HepG2 (cell line): Measurements from ENCODE around the gene GDPD5. TPM values are rescaled to one million over a fixed set of nuclear protein-coding genes. Genes with fewer than 3 reads are reported as not detected.
A peak's percentile ranks its signal among the peaks of the same experiment; 100 is the strongest.

Experiments used
- ATAC-seq: fragments of 200-7000 bp; cut with Tn5 transposase; 3 replicates; pipeline ENCODE4 v1.9.1; 2020; ENCODE audit warnings: mild to moderate bottlenecking, moderate library complexity
- BruUV-seq: library from RNA; stranded (reverse); fragments of 400-500 nt; replicated peaks from 2 replicates; lab custom pipeline; 2021; lab: Mats Ljungman, UMichigan
- CTCF ChIA-PET: fragments of 300-600 bp; formaldehyde crosslinking; extraction: SDS; loops from one replicate; lab custom pipeline; 2021; ENCODE audit warnings: low total read pairs, inconsistent platforms, low intra/inter-chr PET ratio; lab: Yijun Ruan, JAX
- POLR2A ChIA-PET: fragments of 350-600 bp; sonication (Branson Sonifier 250); formaldehyde crosslinking; loops from one replicate; lab custom pipeline; 2020; ENCODE audit warnings: antibody characterized with exemption, inconsistent platforms; lab: Yijun Ruan, JAX
- DNase-seq: peaks from one replicate; pipeline ENCODE4 v3.0.0-alpha.2; 2015; ENCODE audit warnings: low spot score
- FAIRE-seq: peaks from 3 replicates; lab custom pipeline; 2011; peaks lifted over from hg19 to GRCh38; lab: Jason Lieb, UNC
- H2AFZ ChIP-seq: one replicate; pipeline ENCODE4 v1.6.1; 2011; ENCODE audit warnings: low read length, inconsistent platforms
- H3K27ac ChIP-seq: fragments of 300-600 bp; 3 replicates; pipeline ENCODE4 v1.8.0; 2011; ENCODE audit warnings: mixed run types, mild to moderate bottlenecking, mixed read lengths, low read length, inconsistent platforms; ENCODE audit not compliant: insufficient read depth; ENCODE audit errors: extremely low read length
- H3K27me3 ChIP-seq, 2 experiments: fragments of 200-600 bp in 1 of 2; 2 replicates in 1 of 2; 3 replicates in 1 of 2; pipeline versions ENCODE4 v1.6.0 to v1.8.0; 2011; ENCODE audit warnings: low read length in 2 of 2, mild to moderate bottlenecking in 2 of 2, moderate library complexity in 2 of 2, inconsistent platforms in 1 of 2; ENCODE audit not compliant: insufficient read depth in 2 of 2, control insufficient read depth in 1 of 2
- H3K36me3 ChIP-seq, 2 experiments: fragments of 200-600 bp in 1 of 2; replicated peaks in 1 of 2; 2 replicates in 1 of 2; 3 replicates in 1 of 2; pipeline versions ENCODE4 v1.5.1 to v1.8.0; 2011; ENCODE audit warnings: low read length in 2 of 2, inconsistent platforms in 1 of 2; ENCODE audit not compliant: insufficient read depth in 2 of 2, control insufficient read depth in 1 of 2
- H3K4me1 ChIP-seq: 2 replicates; pipeline ENCODE4 v1.5.1; 2012; ENCODE audit warnings: low read length, inconsistent platforms; ENCODE audit not compliant: insufficient read depth
- H3K4me2 ChIP-seq: 2 replicates; pipeline ENCODE4 v1.6.0; 2011; ENCODE audit warnings: low read depth, low read length, inconsistent platforms
- H3K4me3 ChIP-seq, 3 experiments: fragments of 200-600 bp in 1 of 3; sonication (generic), shearing (Covaris generic) in 1 of 3; replicated peaks in 1 of 3; 2 replicates each; pipeline ENCODE4 v1.5.1; 2011 to 2016; ENCODE audit warnings: low read length in 3 of 3, inconsistent platforms in 2 of 3, low read depth in 2 of 3, mild to moderate bottlenecking in 2 of 3, control low read depth in 1 of 3, mixed read lengths in 1 of 3; ENCODE audit not compliant: insufficient read depth in 1 of 3
- H3K79me2 ChIP-seq: one replicate; pipeline ENCODE4 v1.6.1; 2011; ENCODE audit warnings: low read length, inconsistent platforms; ENCODE audit not compliant: insufficient read depth
- H3K9ac ChIP-seq: 2 replicates; pipeline ENCODE4 v1.6.0; 2011; ENCODE audit warnings: mild to moderate bottlenecking, low read depth, low read length, inconsistent platforms; ENCODE audit not compliant: insufficient read depth
- H3K9me3 ChIP-seq: 2 replicates; pipeline ENCODE4 v1.5.1; 2012; ENCODE audit warnings: mild to moderate bottlenecking, low read length
- H4K20me1 ChIP-seq: 2 replicates; pipeline ENCODE4 v1.6.0; 2011; ENCODE audit warnings: inconsistent platforms, mild to moderate bottlenecking, low read length, moderate library complexity; ENCODE audit not compliant: insufficient read depth
- NR0B2 ChIP-seq: sonication (generic); formaldehyde crosslinking; IDR thresholded peaks from 2 replicates; pipeline ENCODE4 v1.4.0; 2020; ENCODE audit warnings: mild to moderate bottlenecking, missing genetic modification reagents
- RARA ChIP-seq: IDR thresholded peaks from 2 replicates; pipeline ENCODE4 v1.6.1; 2016; ENCODE audit warnings: missing genetic modification reagents, missing compliant biosample characterization
- SUZ12 ChIP-seq: fragments of 150-350 bp; IDR thresholded peaks from 2 replicates; pipeline ENCODE4 v1.6.1; 2014; ENCODE audit warnings: low read depth, low read length
- TOPORS ChIP-seq: sonication (generic); formaldehyde crosslinking; IDR thresholded peaks from 2 replicates; pipeline ENCODE4 v1.8.0; 2023; ENCODE audit warnings: mild to moderate bottlenecking, missing genetic modification reagents
- ZKSCAN1 ChIP-seq: fragments of 150-350 bp; IDR thresholded peaks from 2 replicates; pipeline ENCODE4 v1.6.1; 2014; ENCODE audit warnings: low read length
- ZMAT3 ChIP-seq: sonication (generic); formaldehyde crosslinking; conservative IDR thresholded peaks from 2 replicates; pipeline ENCODE4 v1.7.0; 2021; ENCODE audit warnings: missing genetic modification reagents
- ZNF274 ChIP-seq: sonication (generic); formaldehyde crosslinking; IDR thresholded peaks from 2 replicates; pipeline ENCODE4 v1.5.1; 2020; ENCODE audit warnings: mild to moderate bottlenecking, missing genetic modification reagents
- ZNF883 ChIP-seq: sonication (generic); formaldehyde crosslinking; IDR thresholded peaks from 2 replicates; pipeline ENCODE4 v1.5.1; 2020; ENCODE audit warnings: mild to moderate bottlenecking, missing genetic modification reagents; ENCODE audit errors: not compliant biosample characterization
- ZSCAN25 ChIP-seq: sonication (generic); formaldehyde crosslinking; IDR thresholded peaks from 2 replicates; pipeline ENCODE4 v1.8.0; 2022; ENCODE audit warnings: mild to moderate bottlenecking, missing genetic modification reagents
- WGBS: methylation state at CpG from one replicate; pipeline ENCODE4 v1.1.6; 2017; ENCODE audit warnings: low lambda C conversion rate; 5-methylcytosine and 5-hydroxymethylcytosine counted together
- in situ Hi-C: cut with HindIII; loops from 2 replicates; pipeline ENCODE4 v1.10.0; 2017; ENCODE audit warnings: low pct_unique_long_range_greater_than_20kb; ENCODE audit not compliant: extremely low pct_ligation_motif_present
- intact Hi-C: fragments of 100-400 bp; cut with micrococcal nuclease; formaldehyde crosslinking; loops from one replicate; pipeline ENCODE4 v1.10.0; 2022; ENCODE audit not compliant: unreplicated experiment
- polyA plus RNA-seq, 8 experiments: library from polyadenylated mRNA; depleted of rRNA in 3 of 8; stranded (reverse) in 7 of 8; unstranded in 1 of 8; fragments of >200 nt; fragmentation: Illumina TruSeq in 4 of 8; extraction: Trizol in 4 of 8; gene quantifications; 2 replicates each; pipeline versions ENCODE4 v1.2.1 to v1.2.3, GENCODE V29; 2011 to 2016; ENCODE audit warnings: low read depth in 4 of 8, missing spikeins in 1 of 8, mixed read lengths in 1 of 8; ENCODE audit not compliant: insufficient read depth in 1 of 8
- total RNA-seq, 5 experiments: library from RNA; depleted of rRNA; stranded (reverse); fragments of >200 nt; fragmentation: Illumina TruSeq; extraction: Trizol; gene quantifications; 2 replicates each; pipeline ENCODE4 v1.2.3, GENCODE V29; 2016; ENCODE audit warnings: low read depth in 1 of 5

GDPD5 gene
- total and polyA plus RNA-seq, 2 of the 13 experiments (the other 11 are each of a cell fraction or from before 2014, with no cell fraction given) = 55.0 to 67.5 TPM

- H3K27ac ChIP-seq = peak overlapping the region; percentile 79
- no peak; the same call in 2 of the 3 replicates for ATAC-seq
- no peak for TF ChIP-seq RARA (CRISPR knock-in tag)
- 0 out of 2 replicates have a peak, but pooled peaks have one; percentile 4 for TF ChIP-seq ZSCAN25 (CRISPR knock-in tag)
- 0 out of 2 replicates have a peak, but pooled peaks have one; percentile 43 for TF ChIP-seq ZNF274 (CRISPR knock-in tag)
- no peak for TF ChIP-seq ZKSCAN1
- 0 out of 2 replicates have a peak, but pooled peaks have one; percentile 23 for TF ChIP-seq ZMAT3
- no peak for TF ChIP-seq SUZ12
- TF ChIP-seq ZNF883 (CRISPR knock-in tag) = peak; percentile 51
- 0 out of 2 replicates have a peak, but pooled peaks have one; percentile 17 for TF ChIP-seq NR0B2 (CRISPR knock-in tag)
- peak; percentile 34; the same call in 1 of the 2 replicates for TF ChIP-seq TOPORS
- TF ChIP-seq, all 625 proteins: peak for 6
- Histone ChIP-seq H3K36me3 (peaks cover 0 to 3% of the 10 kb centered on the region in 2 experiments; a peak in 2 of 5 replicates), H3K4me1 (peaks cover 81% of the 10 kb centered on the region), H2AFZ (no peak overlapping the region), H3K9ac (peak overlapping the region; percentile 81), H4K20me1 (no peaks in the 10 kb centered on the region), H3K27me3 (no peaks in the 10 kb centered on the region), H3K4me2 (peak overlapping the region; percentile 88), H3K9me3 (no peaks in the 10 kb centered on the region), H3K4me3 (peak overlapping the region; percentile 79 to 93 (median 88); a peak in 5 of 6 replicates), H3K79me2 (peaks cover 68% of the 10 kb centered on the region)
- intact Hi-C loops = loop anchor here (1.0 kb wide), 1 partner anchor 40 kb away; no protein-coding TSS in a partner anchor
- CTCF ChIA-PET = no interaction called here
- BruUV-seq = no TSS peak
- POLR2A ChIA-PET = interaction anchor here (2.2 to 2.6 kb wide), 2 partner anchors 13 to 39 kb away, joined by 7 to 13 read pairs; partner anchors contain the start of gene SERPINH1
- WGBS = no CpG with 5 or more reads among the region's 5 CpGs
- DNase-seq (no peak), FAIRE-seq (no peak)
- in situ Hi-C loops = no loop called here
Measured at GRCh38 chr11:75523189-75523588, 2.6 kb downstream of the GDPD5 start.
